CD14-positive monocyte (primary cell): ENCODE results near the gene CNFN. TPM values are rescaled to one million over a fixed set of nuclear protein-coding genes. Genes with fewer than 3 reads are reported as not detected.
A peak's percentile ranks its signal among the peaks of the same experiment; 100 is the strongest.

Experiments
- DNase-seq, 3 donors: peaks; one replicate each; pipeline ENCODE4 v3.0.0-alpha.2; 2011 to 2022
- H2AFZ ChIP-seq: 2 replicates; pipeline ENCODE4 v1.6.0; 2012; ENCODE audit warnings: mild to moderate bottlenecking, low read depth, low read length, inconsistent platforms; ENCODE audit not compliant: insufficient read depth, poor library complexity, severe bottlenecking
- H3K27ac ChIP-seq, 2 donors: 1 replicate in 1 of 2; 2 replicates in 1 of 2; pipeline ENCODE4 v1.5.1; 2012 to 2013; ENCODE audit warnings: low read length in 2 of 2, control low read depth in 1 of 2, inconsistent platforms in 1 of 2, low read depth in 1 of 2, mild to moderate bottlenecking in 1 of 2
- H3K27me3 ChIP-seq, 2 donors: one replicate each; pipeline versions ENCODE4 v1.6.0 to v1.6.1; 2011 to 2013; ENCODE audit warnings: low read length in 2 of 2; ENCODE audit not compliant: control insufficient read depth in 2 of 2, insufficient read depth in 2 of 2
- H3K36me3 ChIP-seq, 2 donors: replicated peaks in 1 of 2; 1 replicate in 1 of 2; 2 replicates in 1 of 2; pipeline versions ENCODE4 v1.5.1 to v1.6.1; 2012 to 2013; ENCODE audit warnings: low read length in 2 of 2, control low read depth in 1 of 2, inconsistent platforms in 1 of 2, mild to moderate bottlenecking in 1 of 2; ENCODE audit not compliant: insufficient read depth in 2 of 2, control insufficient read depth in 1 of 2
- H3K4me1 ChIP-seq, 2 donors: 1 replicate in 1 of 2; 2 replicates in 1 of 2; pipeline versions ENCODE4 v1.5.1 to v1.6.1; 2012 to 2013; ENCODE audit warnings: low read length in 2 of 2, control low read depth in 1 of 2, inconsistent platforms in 1 of 2, mild to moderate bottlenecking in 1 of 2, moderate library complexity in 1 of 2; ENCODE audit not compliant: insufficient read depth in 2 of 2, control insufficient read depth in 1 of 2
- H3K4me2 ChIP-seq: replicated peaks from 2 replicates; pipeline ENCODE3; 2012; ENCODE audit warnings: low read length, moderate library complexity, mild to moderate bottlenecking; ENCODE audit not compliant: poor library complexity, severe bottlenecking; ENCODE audit errors: extremely low read depth
- H3K4me3 ChIP-seq, 3 experiments: fragments of 200-600 bp in 1 of 3; sonication (generic) in 1 of 3; replicated peaks in 1 of 3; 1 replicate in 2 of 3; 2 replicates in 1 of 3; pipeline ENCODE4 v1.5.1; 2011 to 2013; ENCODE audit warnings: low read length in 3 of 3, mild to moderate bottlenecking in 3 of 3, control low read depth in 2 of 3, low read depth in 2 of 3, inconsistent platforms in 1 of 3, moderate library complexity in 1 of 3
- H3K79me2 ChIP-seq: 2 replicates; pipeline ENCODE4 v1.6.0; 2012; ENCODE audit warnings: mild to moderate bottlenecking, control low read depth, inconsistent platforms, low read length, moderate library complexity; ENCODE audit not compliant: insufficient read depth
- H3K9ac ChIP-seq: 2 replicates; pipeline ENCODE4 v1.6.0; 2017; ENCODE audit warnings: low read length, mild to moderate bottlenecking; ENCODE audit not compliant: insufficient read depth, poor library complexity, severe bottlenecking
- H3K9me3 ChIP-seq, 2 donors: replicated peaks in 1 of 2; 1 replicate in 1 of 2; 2 replicates in 1 of 2; pipeline versions ENCODE4 v1.5.1 to v1.6.1; 2012 to 2013; ENCODE audit warnings: low read length in 2 of 2, control low read depth in 1 of 2; ENCODE audit not compliant: control insufficient read depth in 1 of 2, insufficient read depth in 1 of 2
- H4K20me1 ChIP-seq: 2 replicates; pipeline ENCODE4 v1.6.0; 2012; ENCODE audit warnings: mild to moderate bottlenecking, low read length, control low read depth, moderate library complexity; ENCODE audit not compliant: insufficient read depth
- H3K27ac Mint-ChIP-seq, 7 donors: one replicate each; pipeline ENCODE4 v1.8.0; 2020; ENCODE audit warnings: mild to moderate bottlenecking in 7 of 7, mixed read lengths in 7 of 7, moderate library complexity in 6 of 7, inconsistent platforms in 2 of 7
- H3K27me3 Mint-ChIP-seq, 3 donors: one replicate each; pipeline ENCODE4 v1.8.0; 2021 to 2022; ENCODE audit warnings: low read depth in 3 of 3, mild to moderate bottlenecking in 3 of 3, mixed read lengths in 3 of 3, moderate library complexity in 3 of 3, inconsistent platforms in 1 of 3
- H3K36me3 Mint-ChIP-seq, 2 donors: one replicate each; pipeline ENCODE4 v1.8.0; 2020; ENCODE audit warnings: mixed read lengths in 2 of 2, inconsistent platforms in 1 of 2, mild to moderate bottlenecking in 1 of 2
- H3K4me1 Mint-ChIP-seq: one replicate; pipeline ENCODE4 v1.8.0; 2020; ENCODE audit warnings: mild to moderate bottlenecking, mixed read lengths
- H3K4me3 Mint-ChIP-seq, 2 donors: one replicate each; pipeline ENCODE4 v1.8.0; 2020; ENCODE audit warnings: mild to moderate bottlenecking in 2 of 2, mixed read lengths in 2 of 2, moderate library complexity in 1 of 2
- H3K9me3 Mint-ChIP-seq, 7 donors: one replicate each; pipeline ENCODE4 v1.8.0; 2020 to 2022; ENCODE audit warnings: mixed read lengths in 7 of 7, mild to moderate bottlenecking in 6 of 7, moderate library complexity in 6 of 7, inconsistent platforms in 2 of 7
- CTCF ChIP-seq: fragments of 200-600 bp; IDR thresholded peaks from one replicate; pipeline ENCODE4 v1.8.0; 2022; ENCODE audit warnings: antibody characterized with exemption, mild to moderate bottlenecking
- WGBS: methylation state at CpG from one replicate; pipeline ENCODE4 v1.1.5; 2013; ENCODE audit warnings: missing lambda C conversion rate; ENCODE audit not compliant: insufficient coverage; 5-methylcytosine and 5-hydroxymethylcytosine counted together
- intact Hi-C, 2 donors: fragments of 100-400 bp; cut with micrococcal nuclease; formaldehyde crosslinking; loops; one replicate each; pipeline versions ENCODE4 v1.15.0 to v1.15.1; 2023
- polyA plus RNA-seq, 3 donors: library from polyadenylated mRNA; depleted of rRNA in 1 of 3; unstranded in 2 of 3; stranded (reverse) in 1 of 3; fragments of 300-500 nt in 2 of 3; fragments of >200 nt in 1 of 3; fragmentation: Illumina TruSeq in 2 of 3; gene quantifications; 1 replicate in 2 of 3; 2 replicates in 1 of 3; pipeline ENCODE4 v1.2.3, GENCODE V29; 2012 to 2021

CNFN gene
- polyA plus RNA-seq, 3 donors: 0.64 to 6.4 (median 3.4) TPM

GRCh38 chr19:42401365-42402303, 11.5 kb upstream of the CNFN start:
- peak overlapping the region; percentile 71 for H2AFZ ChIP-seq
- H3K79me2 ChIP-seq: peaks cover 8% of the 10 kb centered on the region
- DNase-seq: peak; percentile 68 to 74 (median 74)
- 0% methylated on average over 62 of the region's 80 CpGs for WGBS
- TF ChIP-seq CTCF: peak; percentile 86
- peaks cover 22 to 26% of the 10 kb centered on the region in 2 donors for H3K4me1 ChIP-seq
- intact Hi-C loops: loop anchor here in 1 of 2 donors (1.0 kb wide), 1 partner anchor 293 kb away; no protein-coding TSS in a partner anchor
- peaks cover 0 to 9% of the 10 kb centered on the region in 2 donors for H3K27me3 ChIP-seq
- no peak overlapping the region for H3K27ac ChIP-seq
- Mint-ChIP-seq H3K4me1 (peaks cover 31% of the 10 kb centered on the region), H3K36me3 (peaks cover 13 to 18% of the 10 kb centered on the region in 2 donors), H3K9me3 (peaks cover 0 to 4% (median 0%) of the 10 kb centered on the region in 7 donors), H3K27me3 (peaks cover 18 to 27% (median 21%) of the 10 kb centered on the region in 3 donors), H3K4me3 (peak overlapping the region; percentile 68 to 90), H3K27ac (peak overlapping the region in 2 of 7 donors; percentile 26 to 36)
- peaks cover 23% of the 10 kb centered on the region for H4K20me1 ChIP-seq
- H3K36me3 ChIP-seq: no peaks in the 10 kb centered on the region
- H3K9me3 ChIP-seq: no peaks in the 10 kb centered on the region
- peak overlapping the region; percentile 81 for H3K4me2 ChIP-seq
- peak overlapping the region; percentile 52 for H3K9ac ChIP-seq
- H3K4me3 ChIP-seq: peak overlapping the region; percentile 11 to 71 (median 19)

GRCh38 chr19:42400404-42400803, 10.3 kb upstream of the CNFN start:
- Histone ChIP-seq H3K9ac (no peak overlapping the region), H3K79me2 (peaks cover 8% of the 10 kb centered on the region), H3K4me3 (no peak overlapping the region), H3K27ac (no peak overlapping the region), H3K27me3 (peaks cover 0 to 9% of the 10 kb centered on the region in 2 donors), H4K20me1 (peaks cover 19% of the 10 kb centered on the region), H2AFZ (no peak overlapping the region), H3K4me1 (peaks cover 34 to 39% of the 10 kb centered on the region in 2 donors), H3K4me2 (no peak overlapping the region), H3K9me3 (no peaks in the 10 kb centered on the region), H3K36me3 (no peaks in the 10 kb centered on the region)
- Mint-ChIP-seq H3K4me3 (no peak overlapping the region), H3K4me1 (peaks cover 39% of the 10 kb centered on the region), H3K27me3 (peaks cover 18 to 27% (median 21%) of the 10 kb centered on the region in 3 donors), H3K9me3 (peaks cover 0 to 4% (median 0%) of the 10 kb centered on the region in 7 donors), H3K27ac (peak overlapping the region in 2 of 7 donors; percentile 55 to 76), H3K36me3 (peaks cover 13 to 15% of the 10 kb centered on the region in 2 donors)
- no peak for TF ChIP-seq CTCF
- WGBS: 100% methylated on average over 1 of the region's 1 CpG
- DNase-seq: no peak
- intact Hi-C loops: no loop called here
